Mesendoderm (in vitro differentiated cells): ENCODE data around the gene PRX.
"Not testable (repeated sequence)": the region's sequence is repeated elsewhere in the genome, so short reads cannot be mapped to it uniquely, and the experiment has no call there.

Experiments
- DNase-seq: peaks from one replicate; pipeline ENCODE4 v3.0.0; 2013
- H2AK5ac ChIP-seq: 2 replicates; pipeline ENCODE4 v1.6.1; 2013; ENCODE audit warnings: low read length, inconsistent platforms
- H2BK120ac ChIP-seq: 2 replicates; pipeline ENCODE4 v1.6.1; 2013; ENCODE audit warnings: low read depth, mild to moderate bottlenecking, low read length, moderate library complexity, mixed read lengths
- H2BK15ac ChIP-seq: replicated peaks from 2 replicates; pipeline ENCODE4 v1.6.1; 2013; ENCODE audit warnings: low read depth, mild to moderate bottlenecking, moderate library complexity
- H2BK5ac ChIP-seq: 2 replicates; pipeline ENCODE4 v1.6.1; 2013; ENCODE audit warnings: low read length, inconsistent platforms
- H3K18ac ChIP-seq: 2 replicates; pipeline ENCODE4 v1.6.1; 2013; ENCODE audit warnings: mild to moderate bottlenecking, low read length, mixed read lengths
- H3K23ac ChIP-seq: one replicate; pipeline ENCODE4 v1.6.1; 2013; ENCODE audit warnings: low read length
- H3K27ac ChIP-seq: 2 replicates; pipeline ENCODE4 v1.5.1; 2013; ENCODE audit warnings: low read depth, mild to moderate bottlenecking, inconsistent platforms, low read length, moderate library complexity
- H3K27me3 ChIP-seq: 2 replicates; pipeline ENCODE4 v1.6.1; 2013; ENCODE audit warnings: low read length, control low read depth, mild to moderate bottlenecking, inconsistent platforms; ENCODE audit not compliant: insufficient read depth, poor library complexity
- H3K36me3 ChIP-seq: 2 replicates; pipeline ENCODE4 v1.6.1; 2013; ENCODE audit warnings: low read length, inconsistent platforms; ENCODE audit not compliant: control insufficient read depth, insufficient read depth
- H3K4ac ChIP-seq: one replicate; pipeline ENCODE4 v1.6.1; 2013; ENCODE audit warnings: low read depth, mild to moderate bottlenecking, low read length, moderate library complexity
- H3K4me1 ChIP-seq: 2 replicates; pipeline ENCODE4 v1.6.1; 2013; ENCODE audit warnings: low read depth, low read length, inconsistent platforms; ENCODE audit not compliant: control insufficient read depth
- H3K4me2 ChIP-seq: 2 replicates; pipeline ENCODE4 v1.6.1; 2013; ENCODE audit warnings: low read length
- H3K4me3 ChIP-seq: 2 replicates; pipeline ENCODE4 v1.5.1; 2013; ENCODE audit warnings: mild to moderate bottlenecking, low read length
- H3K56ac ChIP-seq: one replicate; pipeline ENCODE4 v1.6.1; 2013; ENCODE audit warnings: low read length
- H3K79me1 ChIP-seq: 2 replicates; pipeline ENCODE4 v1.6.1; 2013; ENCODE audit warnings: low read length, inconsistent platforms
- H3K79me2 ChIP-seq: 2 replicates; pipeline ENCODE4 v1.6.1; 2013; ENCODE audit warnings: mild to moderate bottlenecking, low read length; ENCODE audit not compliant: control insufficient read depth, insufficient read depth
- H3K9ac ChIP-seq: 2 replicates; pipeline ENCODE4 v1.6.1; 2013; ENCODE audit warnings: low read length, inconsistent platforms
- H4K5ac ChIP-seq: one replicate; pipeline ENCODE4 v1.6.1; 2013; ENCODE audit warnings: low read length
- H4K8ac ChIP-seq: one replicate; pipeline ENCODE4 v1.6.1; 2013; ENCODE audit warnings: low read depth, mild to moderate bottlenecking, control low read depth, low read length, moderate library complexity
- WGBS: extraction: QIAGEN DNeasy Blood & Tissue Kit; methylation state at CpG from one replicate; pipeline ENCODE4 v1.1.7; 2013; ENCODE audit warnings: low lambda C conversion rate, missing lambda C conversion rate; ENCODE audit not compliant: insufficient coverage; ENCODE audit errors: extremely low coverage; 5-methylcytosine and 5-hydroxymethylcytosine counted together

The PRX gene

GRCh38 chr19:40457048-40457447 is 43.9 kb upstream of the PRX start:
- no peak overlapping the region for H2BK120ac ChIP-seq
- no peak overlapping the region for H2BK5ac ChIP-seq
- H3K79me1 ChIP-seq, result no peaks in the 10 kb centered on the region
- H3K79me2 ChIP-seq, result no peaks in the 10 kb centered on the region
- H3K18ac ChIP-seq, result no peak overlapping the region
- H3K4me1 ChIP-seq, result no peaks in the 10 kb centered on the region
- H2BK15ac ChIP-seq, result no peak overlapping the region
- H3K4ac ChIP-seq, result no peak overlapping the region
- WGBS, result no CpG with 5 or more reads among the region's 5 CpGs
- H3K4me2 ChIP-seq, result no peak overlapping the region
- no peak overlapping the region for H4K5ac ChIP-seq
- H3K23ac ChIP-seq, result no peak overlapping the region
- H3K56ac ChIP-seq, result no peak overlapping the region
- DNase-seq, result no peak
- H3K4me3 ChIP-seq, result no peak overlapping the region
- no peak overlapping the region for H2AK5ac ChIP-seq
- no peak overlapping the region for H3K9ac ChIP-seq
- H3K27me3 ChIP-seq, result no peaks in the 10 kb centered on the region
- no peak overlapping the region for H3K27ac ChIP-seq
- no peaks in the 10 kb centered on the region for H3K36me3 ChIP-seq
- no peak overlapping the region for H4K8ac ChIP-seq

- not testable (repeated sequence) for H3K79me1 ChIP-seq, H4K8ac ChIP-seq, H3K4me1 ChIP-seq, H3K4me3 ChIP-seq, H2AK5ac ChIP-seq, H3K9ac ChIP-seq, H4K5ac ChIP-seq, DNase-seq, H2BK120ac ChIP-seq, H3K36me3 ChIP-seq, H3K56ac ChIP-seq, H2BK5ac ChIP-seq, H3K27ac ChIP-seq, H3K18ac ChIP-seq, H3K4ac ChIP-seq, H3K4me2 ChIP-seq, H3K23ac ChIP-seq, H3K79me2 ChIP-seq, H3K27me3 ChIP-seq, H2BK15ac ChIP-seq
- WGBS, result no CpG with 5 or more reads among the region's 6 CpGs
Observed at GRCh38 chr19:40453943-40454342, 40.8 kb upstream of the PRX start.

- H3K79me1 ChIP-seq, result no peaks in the 10 kb centered on the region
- no peak overlapping the region for H3K23ac ChIP-seq
- H3K9ac ChIP-seq, result no peak overlapping the region
- no peak overlapping the region for H4K8ac ChIP-seq
- no peaks in the 10 kb centered on the region for H3K27me3 ChIP-seq
- no peak overlapping the region for H2BK15ac ChIP-seq
- H2BK5ac ChIP-seq, result no peak overlapping the region
- H2BK120ac ChIP-seq, result no peak overlapping the region
- H2AK5ac ChIP-seq, result no peak overlapping the region
- no peaks in the 10 kb centered on the region for H3K4me1 ChIP-seq
- H3K27ac ChIP-seq, result no peak overlapping the region
- no CpG with 5 or more reads among the region's 5 CpGs for WGBS
- DNase-seq, result no peak
- no peak overlapping the region for H4K5ac ChIP-seq
- H3K79me2 ChIP-seq, result no peaks in the 10 kb centered on the region
- no peak overlapping the region for H3K18ac ChIP-seq
- H3K4me2 ChIP-seq, result no peak overlapping the region
- H3K36me3 ChIP-seq, result no peaks in the 10 kb centered on the region
- no peak overlapping the region for H3K4ac ChIP-seq
- H3K4me3 ChIP-seq, result no peak overlapping the region
- H3K56ac ChIP-seq, result no peak overlapping the region
Observed at GRCh38 chr19:40453151-40453735, 40.1 kb upstream of the PRX start.

- no peak overlapping the region for H2BK15ac ChIP-seq
- DNase-seq, result no peak
- no peak overlapping the region for H3K4me3 ChIP-seq
- H3K27ac ChIP-seq, result no peak overlapping the region
- no peaks in the 10 kb centered on the region for H3K79me2 ChIP-seq
- no peaks in the 10 kb centered on the region for H3K79me1 ChIP-seq
- no peaks in the 10 kb centered on the region for H3K36me3 ChIP-seq
- H3K4me1 ChIP-seq, result no peaks in the 10 kb centered on the region
- no peak overlapping the region for H3K4me2 ChIP-seq
- no peak overlapping the region for H4K8ac ChIP-seq
- no peak overlapping the region for H3K4ac ChIP-seq
- H4K5ac ChIP-seq, result no peak overlapping the region
- no CpG with 5 or more reads among the region's 5 CpGs for WGBS
- no peaks in the 10 kb centered on the region for H3K27me3 ChIP-seq
- no peak overlapping the region for H2BK120ac ChIP-seq
- H2BK5ac ChIP-seq, result no peak overlapping the region
- H2AK5ac ChIP-seq, result no peak overlapping the region
- no peak overlapping the region for H3K56ac ChIP-seq
- no peak overlapping the region for H3K18ac ChIP-seq
- H3K23ac ChIP-seq, result no peak overlapping the region
- H3K9ac ChIP-seq, result no peak overlapping the region
Observed at GRCh38 chr19:40452016-40452415, 38.8 kb upstream of the PRX start.

GRCh38 chr19:40450664-40451063 is 37.5 kb upstream of the PRX start:
- Histone ChIP-seq H3K23ac (no peak overlapping the region), H4K5ac (no peak overlapping the region), H3K36me3 (no peaks in the 10 kb centered on the region), H2BK120ac (no peak overlapping the region), H2AK5ac (no peak overlapping the region), H3K4me2 (no peak overlapping the region), H3K4me1 (no peaks in the 10 kb centered on the region), H3K27me3 (no peaks in the 10 kb centered on the region), H3K18ac (no peak overlapping the region), H2BK15ac (no peak overlapping the region), H3K27ac (no peak overlapping the region), H3K4me3 (no peak overlapping the region), H3K79me2 (no peaks in the 10 kb centered on the region), H3K9ac (no peak overlapping the region), H4K8ac (no peak overlapping the region), H2BK5ac (no peak overlapping the region), H3K4ac (no peak overlapping the region), H3K56ac (no peak overlapping the region), H3K79me1 (no peaks in the 10 kb centered on the region)
- WGBS, result no CpG with 5 or more reads among the region's 4 CpGs
- DNase-seq, result no peak

- no peak overlapping the region for H2BK15ac ChIP-seq
- H3K23ac ChIP-seq, result no peak overlapping the region
- H3K79me1 ChIP-seq, result no peaks in the 10 kb centered on the region
- no peak overlapping the region for H4K8ac ChIP-seq
- H3K4me3 ChIP-seq, result no peak overlapping the region
- no peaks in the 10 kb centered on the region for H3K36me3 ChIP-seq
- H3K27me3 ChIP-seq, result no peaks in the 10 kb centered on the region
- no peak for DNase-seq
- H3K27ac ChIP-seq, result no peak overlapping the region
- no CpG with 5 or more reads among the region's 4 CpGs for WGBS
- H3K56ac ChIP-seq, result no peak overlapping the region
- no peaks in the 10 kb centered on the region for H3K79me2 ChIP-seq
- H4K5ac ChIP-seq, result no peak overlapping the region
- H3K9ac ChIP-seq, result no peak overlapping the region
- H3K4me1 ChIP-seq, result no peaks in the 10 kb centered on the region
- H2BK5ac ChIP-seq, result no peak overlapping the region
- H3K4ac ChIP-seq, result no peak overlapping the region
- no peak overlapping the region for H2BK120ac ChIP-seq
- no peak overlapping the region for H3K4me2 ChIP-seq
- no peak overlapping the region for H3K18ac ChIP-seq
- no peak overlapping the region for H2AK5ac ChIP-seq
Observed at GRCh38 chr19:40449506-40449905, 36.3 kb upstream of the PRX start.
